Measurements from ENCODE around the gene LRRC8C.

- TF ChIP-seq EZH2 (IDR thresholded peaks at IDR 0.05; ENCODE audit: insufficient read depth, low read length) (no peak), CTCF (IDR thresholded peaks at IDR 0.05; ENCODE audit: insufficient read depth, low read depth, low read length) (no peak)
Observed at GRCh38 chr1:89712420-89712819, 79.5 kb downstream of the LRRC8C start.

Measured in astrocyte (in vitro differentiated cells and primary cell).